Measurements from ENCODE around the gene CELSR1.

- TF ChIP-seq CTCF (IDR thresholded peaks at IDR 0.05; ENCODE audit: insufficient read depth, low read depth, low read length) (peak; percentile 60), EZH2 (IDR thresholded peaks at IDR 0.05; ENCODE audit: insufficient read depth, low read length) (no peak)
Observed at GRCh38 chr22:46563381-46564083, 26.1 kb upstream of the CELSR1 start.
